Esophagus squamous epithelium (tissue), 4 donors: Measurements from ENCODE around the gene SLC25A22.
A peak's percentile ranks its signal among the peaks of the same experiment; 100 is the strongest.

Experiments used
- POLR2A ChIP-seq, 4 donors: fragments of 450-650 bp; IDR thresholded peaks; one replicate each; pipeline ENCODE4 v1.6.1; 2017; ENCODE audit warnings: antibody characterized with exemption in 4 of 4, mild to moderate bottlenecking in 4 of 4, moderate library complexity in 3 of 4
- TF ChIP-seq, protein P1 (sequence below), 6 experiments: fragments of 450-650 bp in 4 of 6; fragments of 200-600 bp in 2 of 6; sonication (generic) in 2 of 6; IDR thresholded peaks; one replicate each; pipeline ENCODE4 v1.5.1; 2016 to 2019; ENCODE audit warnings: antibody characterized with exemption in 6 of 6, mild to moderate bottlenecking in 4 of 6, moderate library complexity in 4 of 6

DNA sequence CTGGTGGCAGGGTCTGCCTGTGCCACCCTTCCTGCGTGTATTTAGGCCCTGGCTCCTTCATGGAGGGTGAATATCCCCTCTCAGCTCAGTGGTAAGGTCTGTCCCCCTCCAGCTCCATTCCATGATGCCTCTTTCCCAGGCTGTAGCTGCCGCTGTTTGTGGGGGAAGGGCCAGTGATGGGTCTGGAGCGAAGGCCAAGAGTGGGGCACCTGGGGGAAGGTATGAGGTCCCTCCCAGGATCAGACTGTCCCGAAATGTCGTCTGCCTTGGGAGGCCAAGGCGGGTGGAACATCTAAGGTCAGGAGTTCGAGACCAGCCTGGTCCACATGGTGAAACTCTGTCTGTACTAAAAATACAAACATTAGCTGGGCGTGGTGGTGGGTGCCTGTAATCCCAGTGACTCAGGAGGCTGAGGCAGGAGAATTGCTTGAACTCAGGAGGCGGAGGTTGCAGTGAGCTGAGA lies 35.8 kb upstream of the SLC25A22 start:
- TF ChIP-seq, protein P1, sequence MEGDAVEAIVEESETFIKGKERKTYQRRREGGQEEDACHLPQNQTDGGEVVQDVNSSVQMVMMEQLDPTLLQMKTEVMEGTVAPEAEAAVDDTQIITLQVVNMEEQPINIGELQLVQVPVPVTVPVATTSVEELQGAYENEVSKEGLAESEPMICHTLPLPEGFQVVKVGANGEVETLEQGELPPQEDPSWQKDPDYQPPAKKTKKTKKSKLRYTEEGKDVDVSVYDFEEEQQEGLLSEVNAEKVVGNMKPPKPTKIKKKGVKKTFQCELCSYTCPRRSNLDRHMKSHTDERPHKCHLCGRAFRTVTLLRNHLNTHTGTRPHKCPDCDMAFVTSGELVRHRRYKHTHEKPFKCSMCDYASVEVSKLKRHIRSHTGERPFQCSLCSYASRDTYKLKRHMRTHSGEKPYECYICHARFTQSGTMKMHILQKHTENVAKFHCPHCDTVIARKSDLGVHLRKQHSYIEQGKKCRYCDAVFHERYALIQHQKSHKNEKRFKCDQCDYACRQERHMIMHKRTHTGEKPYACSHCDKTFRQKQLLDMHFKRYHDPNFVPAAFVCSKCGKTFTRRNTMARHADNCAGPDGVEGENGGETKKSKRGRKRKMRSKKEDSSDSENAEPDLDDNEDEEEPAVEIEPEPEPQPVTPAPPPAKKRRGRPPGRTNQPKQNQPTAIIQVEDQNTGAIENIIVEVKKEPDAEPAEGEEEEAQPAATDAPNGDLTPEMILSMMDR (IDR thresholded peaks at IDR 0.05), result no peak
- TF ChIP-seq POLR2A (IDR thresholded peaks at IDR 0.05), result peak in 1 of 4 donors; percentile 7
